PC-3 (cell line): ENCODE results near the gene SAMD3.

Experiments used
- CTCF ChIP-seq: fragments of 300-600 bp; sonication (generic); conservative IDR thresholded peaks from 2 replicates; pipeline ENCODE4 v1.5.1; 2017; ENCODE audit warnings: antibody characterized with exemption, low read depth, mild to moderate bottlenecking, low read length
- EZH2 ChIP-seq: fragments of 300-600 bp; sonication (generic); IDR thresholded peaks from one replicate; pipeline ENCODE4 v1.6.1; 2017; ENCODE audit warnings: antibody characterized with exemption, mild to moderate bottlenecking, low read length; ENCODE audit not compliant: unreplicated experiment

- TF ChIP-seq CTCF, result no peak
- TF ChIP-seq EZH2, result no peak
These were observed 95.6 kb downstream of the SAMD3 start for GRCh38 chr6:130127195-130127594.
